GM13976 (cell line): ENCODE data around the gene PLXNA2.

Experiments used
- DNase-seq: peaks from one replicate; pipeline ENCODE4 v3.0.0; 2012; ENCODE audit warnings: low spot score
- in situ Hi-C: fragments of 300-500 bp; cut with MboI; formaldehyde crosslinking; loops from one replicate; pipeline ENCODE4 v1.12.0; 2022; ENCODE audit warnings: low sequenced_read_pairs, mixed read lengths, inconsistent platforms; ENCODE audit not compliant: unreplicated experiment
- TF ChIP-seq, protein P1 (sequence below): IDR thresholded peaks from 2 replicates; pipeline ENCODE4 v1.5.1; 2012; ENCODE audit warnings: borderline replicate concordance, mild to moderate bottlenecking; ENCODE audit not compliant: insufficient read depth; ENCODE audit errors: extremely low read depth, missing control alignments, control extremely low read depth

Gene PLXNA2

DNA sequence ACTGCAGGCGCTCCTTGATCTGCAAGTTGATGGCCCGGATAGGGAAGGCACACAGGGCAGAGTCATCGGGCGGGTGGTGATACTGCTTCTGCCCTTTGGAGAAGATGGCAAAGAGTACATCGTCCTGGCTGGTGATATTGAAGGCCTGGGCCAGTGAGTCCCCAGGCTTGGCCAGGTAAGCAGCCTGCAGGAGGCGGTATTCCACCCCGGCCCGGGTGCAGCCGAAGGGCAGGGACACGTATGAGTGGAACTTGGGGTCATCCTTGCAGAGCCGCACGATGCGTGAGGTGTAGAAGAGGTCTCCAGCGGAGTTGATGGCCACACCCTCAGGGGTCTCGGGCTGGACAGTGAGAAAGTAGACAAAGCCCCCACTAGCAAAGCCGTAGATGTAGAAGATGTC is 27.4 kb downstream of the PLXNA2 start:
- TF ChIP-seq, protein P1, sequence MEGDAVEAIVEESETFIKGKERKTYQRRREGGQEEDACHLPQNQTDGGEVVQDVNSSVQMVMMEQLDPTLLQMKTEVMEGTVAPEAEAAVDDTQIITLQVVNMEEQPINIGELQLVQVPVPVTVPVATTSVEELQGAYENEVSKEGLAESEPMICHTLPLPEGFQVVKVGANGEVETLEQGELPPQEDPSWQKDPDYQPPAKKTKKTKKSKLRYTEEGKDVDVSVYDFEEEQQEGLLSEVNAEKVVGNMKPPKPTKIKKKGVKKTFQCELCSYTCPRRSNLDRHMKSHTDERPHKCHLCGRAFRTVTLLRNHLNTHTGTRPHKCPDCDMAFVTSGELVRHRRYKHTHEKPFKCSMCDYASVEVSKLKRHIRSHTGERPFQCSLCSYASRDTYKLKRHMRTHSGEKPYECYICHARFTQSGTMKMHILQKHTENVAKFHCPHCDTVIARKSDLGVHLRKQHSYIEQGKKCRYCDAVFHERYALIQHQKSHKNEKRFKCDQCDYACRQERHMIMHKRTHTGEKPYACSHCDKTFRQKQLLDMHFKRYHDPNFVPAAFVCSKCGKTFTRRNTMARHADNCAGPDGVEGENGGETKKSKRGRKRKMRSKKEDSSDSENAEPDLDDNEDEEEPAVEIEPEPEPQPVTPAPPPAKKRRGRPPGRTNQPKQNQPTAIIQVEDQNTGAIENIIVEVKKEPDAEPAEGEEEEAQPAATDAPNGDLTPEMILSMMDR = no peak
- DNase-seq = no peak
- in situ Hi-C loops = no loop called here

DNA sequence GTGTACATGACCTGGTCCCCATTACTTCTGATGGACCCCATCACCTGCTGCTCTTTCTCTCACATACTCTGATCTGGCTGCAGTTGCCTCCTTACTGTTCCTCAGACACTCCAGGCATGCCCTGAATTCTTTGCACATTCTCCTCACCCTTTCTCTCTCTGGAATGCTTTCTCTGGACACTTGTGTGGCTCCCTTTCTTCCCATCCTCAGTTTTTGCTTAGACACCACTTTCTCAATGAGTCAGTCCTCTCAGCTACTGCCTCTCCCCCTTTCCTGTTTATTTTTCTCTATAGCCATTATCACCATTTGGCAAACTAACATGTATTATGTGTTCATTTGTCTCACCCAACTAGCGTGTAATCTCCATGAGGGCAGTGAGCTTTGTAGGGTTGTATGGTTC is 28.1 kb downstream of the PLXNA2 start:
- DNase-seq = no peak
- in situ Hi-C loops = no loop called here
- TF ChIP-seq, protein P1 = no peak

DNA sequence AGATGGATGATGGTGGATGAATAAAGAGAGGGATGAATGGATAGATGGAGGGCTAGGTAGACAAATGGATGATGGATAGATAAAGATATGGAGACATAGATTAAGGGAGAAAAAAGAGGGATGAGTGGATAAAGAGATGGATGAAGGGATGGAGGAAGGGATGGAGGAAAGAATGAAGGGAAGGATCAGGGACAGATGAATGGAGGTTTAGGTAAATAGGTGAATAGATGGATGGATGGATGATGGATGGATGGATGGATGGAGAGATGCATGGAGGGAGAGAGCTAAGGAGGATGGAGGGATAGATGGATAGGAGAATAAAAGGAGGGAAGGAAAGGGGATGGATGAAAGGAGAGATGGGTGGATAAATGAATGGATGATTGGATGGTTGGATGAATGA is 28.8 kb downstream of the PLXNA2 start:
- TF ChIP-seq, protein P1 = no peak
- in situ Hi-C loops = no loop called here
- DNase-seq = no peak

DNA sequence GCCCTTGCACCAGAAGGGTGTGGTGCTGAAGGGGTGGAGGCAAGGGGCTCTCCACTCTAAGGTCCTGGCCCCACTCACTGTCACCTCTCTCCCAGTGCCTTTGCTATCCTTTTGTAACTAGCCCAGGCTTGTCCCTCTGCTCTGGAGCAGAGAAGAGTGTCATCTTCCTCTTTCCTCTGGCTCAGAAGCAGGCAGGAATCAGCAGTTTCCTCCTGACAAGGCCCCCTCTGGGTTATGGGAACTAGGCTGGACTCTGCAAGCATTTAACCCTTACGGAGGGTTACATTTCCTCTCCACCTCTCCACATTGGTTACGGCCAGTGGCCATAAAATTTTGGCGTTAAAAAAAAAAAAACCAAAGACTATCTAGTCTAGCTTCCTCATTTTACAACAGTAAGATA is 30.4 kb downstream of the PLXNA2 start:
- in situ Hi-C loops = no loop called here
- TF ChIP-seq, protein P1 = no peak
- DNase-seq = no peak

DNA sequence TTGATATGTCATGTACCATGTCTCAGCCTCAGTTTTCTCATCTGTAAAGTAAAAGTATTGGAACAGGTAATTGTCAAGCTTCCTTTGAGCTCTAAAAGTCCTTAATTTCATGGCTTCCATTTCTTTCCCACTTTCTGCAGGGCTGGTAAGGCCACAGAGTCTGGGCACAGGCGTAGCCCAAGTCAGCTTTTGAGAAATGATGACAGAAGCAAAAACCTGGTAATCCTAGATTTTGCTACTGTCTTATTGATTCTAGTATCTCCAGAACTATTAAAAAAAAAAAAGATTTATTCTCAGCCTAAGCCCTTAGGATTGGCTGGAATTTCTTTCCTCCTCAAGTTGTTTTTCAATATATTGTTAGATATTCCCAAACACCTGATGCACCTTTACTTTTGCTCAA is 31.3 kb downstream of the PLXNA2 start:
- no peak for DNase-seq
- in situ Hi-C loops = no loop called here
- TF ChIP-seq, protein P1 = no peak

DNA sequence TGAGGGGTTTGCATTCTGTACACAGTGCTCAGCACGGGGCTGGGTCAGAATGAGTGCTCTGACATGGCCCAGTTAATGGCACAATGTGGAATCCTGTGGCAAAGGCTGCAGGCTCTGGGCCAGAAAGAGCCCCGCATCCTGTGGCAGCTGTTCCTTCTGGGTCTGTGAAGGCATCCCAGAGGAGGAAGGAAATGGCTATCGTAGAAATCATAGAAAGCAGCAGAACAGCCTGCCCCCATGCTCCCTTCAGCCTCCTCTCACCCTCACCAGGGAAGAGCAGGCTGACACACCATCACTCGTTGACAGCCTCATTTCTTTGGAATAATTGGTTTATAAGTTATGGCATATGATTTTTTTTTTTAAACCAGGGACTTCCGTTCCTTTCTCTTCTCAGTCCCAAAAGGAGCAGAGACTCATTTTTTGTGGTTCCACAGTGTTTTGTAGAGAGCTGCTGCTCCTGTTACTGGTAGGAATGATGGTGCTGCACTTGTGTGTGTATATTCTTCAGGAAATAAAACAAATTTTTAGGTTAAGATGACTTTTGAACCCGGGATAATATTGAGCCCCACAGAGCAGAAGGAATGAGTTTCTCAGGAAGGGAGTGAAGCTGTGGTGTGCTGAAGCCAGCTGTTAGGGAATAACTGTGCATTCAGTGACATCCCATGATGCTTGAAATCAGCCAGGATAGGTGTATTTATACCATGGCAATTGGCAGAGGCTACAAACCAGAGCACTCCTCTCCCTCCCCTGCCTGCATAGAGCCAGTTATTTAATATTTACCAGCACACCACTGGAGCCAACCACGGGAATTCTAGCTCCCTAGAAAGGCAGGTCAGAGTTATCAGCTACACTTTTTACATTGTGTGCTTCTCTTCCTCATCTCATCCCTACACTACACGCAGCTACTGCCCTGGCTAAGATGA is 32.0 kb downstream of the PLXNA2 start:
- DNase-seq = no peak
- TF ChIP-seq, protein P1 = no peak
- in situ Hi-C loops = no loop called here
